Ishikawa (cell line): Measurements from ENCODE around the gene DCANP1.

Experiments
- CEBPB ChIP-seq: IDR thresholded peaks from 2 replicates; pipeline ENCODE4 v1.6.1; 2012
- CREB1 ChIP-seq: IDR thresholded peaks from 2 replicates; pipeline ENCODE4 v1.6.1; 2012; ENCODE audit warnings: low read depth
- EGR1 ChIP-seq: IDR thresholded peaks from 2 replicates; pipeline ENCODE4 v1.6.1; 2012
- EP300 ChIP-seq: IDR thresholded peaks from 2 replicates; pipeline ENCODE4 v1.6.1; 2012; ENCODE audit warnings: borderline replicate concordance
- FOXM1 ChIP-seq: IDR thresholded peaks from 2 replicates; pipeline ENCODE4 v1.6.1; 2012; ENCODE audit warnings: low read depth, borderline replicate concordance
- MAX ChIP-seq: IDR thresholded peaks from 2 replicates; pipeline ENCODE4 v1.6.1; 2012
- NFIC ChIP-seq: IDR thresholded peaks from 2 replicates; pipeline ENCODE4 v1.6.1; 2012
- RAD21 ChIP-seq: IDR thresholded peaks from 2 replicates; pipeline ENCODE4 v1.6.1; 2012; ENCODE audit warnings: low read depth
- REST ChIP-seq: IDR thresholded peaks from 2 replicates; pipeline ENCODE4 v1.6.1; 2012; ENCODE audit warnings: low read depth, mild to moderate bottlenecking
- TAF1 ChIP-seq: IDR thresholded peaks from 2 replicates; pipeline ENCODE4 v1.6.1; 2012; ENCODE audit warnings: low read depth, mild to moderate bottlenecking
- TCF12 ChIP-seq: IDR thresholded peaks from 2 replicates; pipeline ENCODE4 v1.6.1; 2012; ENCODE audit warnings: low read depth
- TEAD4 ChIP-seq: IDR thresholded peaks from 2 replicates; pipeline ENCODE4 v1.6.1; 2012
- USF1 ChIP-seq: IDR thresholded peaks from 2 replicates; pipeline ENCODE4 v1.6.1; 2012
- YY1 ChIP-seq: IDR thresholded peaks from 2 replicates; pipeline ENCODE4 v1.6.1; 2012; ENCODE audit warnings: low read depth
- ZBTB7A ChIP-seq: IDR thresholded peaks from 2 replicates; pipeline ENCODE4 v1.6.1; 2012; ENCODE audit warnings: low read depth

The DCANP1 gene

DNA sequence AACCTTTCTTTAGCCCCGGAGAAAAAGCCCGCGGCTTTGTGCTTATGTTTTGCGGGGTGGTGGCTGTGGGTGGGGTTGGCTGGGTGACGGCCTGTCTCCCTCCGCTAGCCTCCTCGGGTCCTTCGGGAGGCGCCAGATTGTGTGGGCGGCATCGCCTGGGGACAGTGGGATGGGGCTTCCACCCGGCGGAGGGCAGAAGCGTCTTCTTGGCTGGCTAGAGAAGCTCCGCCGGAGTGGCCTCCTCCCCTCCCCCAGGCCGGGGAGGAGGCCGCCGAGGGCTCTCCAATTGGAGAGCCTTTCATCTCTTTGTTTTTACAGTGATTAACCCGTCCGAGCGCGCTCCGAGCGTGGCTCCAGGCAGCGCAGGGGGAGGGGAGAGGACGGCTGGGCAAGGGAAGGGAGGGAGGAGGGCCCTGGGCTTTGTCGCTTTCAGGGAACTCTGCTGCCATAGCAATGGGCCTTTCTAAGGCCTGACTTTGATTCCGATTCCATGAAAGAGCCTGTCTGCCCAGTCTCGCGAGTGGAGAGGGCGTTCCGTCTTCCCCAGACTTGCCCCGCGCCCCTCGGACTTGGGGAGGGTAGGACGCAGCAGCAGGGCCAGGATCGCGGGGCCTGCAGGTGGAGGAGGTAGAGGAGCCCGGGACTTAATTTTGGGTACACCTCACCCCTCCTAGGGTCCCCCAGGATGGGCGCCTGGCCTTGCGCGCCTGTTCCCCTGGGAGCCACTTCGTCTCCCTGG, 41.7 kb upstream of the DCANP1 start:
- no peak for TF ChIP-seq NFIC
- no peak for TF ChIP-seq USF1
- TF ChIP-seq ZBTB7A: no peak
- no peak for TF ChIP-seq CEBPB
- no peak for TF ChIP-seq REST
- TF ChIP-seq EGR1: no peak
- no peak for TF ChIP-seq MAX
- no peak for TF ChIP-seq YY1
- TF ChIP-seq CREB1: no peak
- TF ChIP-seq TAF1: no peak
- TF ChIP-seq RAD21: no peak
- TF ChIP-seq TCF12: no peak
- no peak for TF ChIP-seq EP300
- no peak for TF ChIP-seq TEAD4
- TF ChIP-seq FOXM1: no peak

GRCh38 chr5:135487839-135488514, 40.8 kb upstream of the DCANP1 start:
- TF ChIP-seq RAD21: no peak
- TF ChIP-seq TEAD4: no peak
- no peak for TF ChIP-seq EP300
- TF ChIP-seq ZBTB7A: no peak
- no peak for TF ChIP-seq USF1
- no peak for TF ChIP-seq EGR1

- TF ChIP-seq EP300 (no peak), ZBTB7A (no peak), TAF1 (no peak), EGR1 (no peak), REST (no peak), TCF12 (no peak), CEBPB (no peak), CREB1 (no peak)
Observed at GRCh38 chr5:135487037-135487395, 39.9 kb upstream of the DCANP1 start.

- no peak for TF ChIP-seq TAF1
- no peak for TF ChIP-seq NFIC
- no peak for TF ChIP-seq CEBPB
- no peak for TF ChIP-seq RAD21
- TF ChIP-seq TEAD4: no peak
- no peak for TF ChIP-seq MAX
- TF ChIP-seq EGR1: no peak
- no peak for TF ChIP-seq USF1
- TF ChIP-seq TCF12: no peak
- no peak for TF ChIP-seq ZBTB7A
- TF ChIP-seq YY1: no peak
- TF ChIP-seq FOXM1: no peak
- TF ChIP-seq CREB1: no peak
- TF ChIP-seq EP300: no peak
Observed at GRCh38 chr5:135486131-135487036, 39.2 kb upstream of the DCANP1 start.

DNA sequence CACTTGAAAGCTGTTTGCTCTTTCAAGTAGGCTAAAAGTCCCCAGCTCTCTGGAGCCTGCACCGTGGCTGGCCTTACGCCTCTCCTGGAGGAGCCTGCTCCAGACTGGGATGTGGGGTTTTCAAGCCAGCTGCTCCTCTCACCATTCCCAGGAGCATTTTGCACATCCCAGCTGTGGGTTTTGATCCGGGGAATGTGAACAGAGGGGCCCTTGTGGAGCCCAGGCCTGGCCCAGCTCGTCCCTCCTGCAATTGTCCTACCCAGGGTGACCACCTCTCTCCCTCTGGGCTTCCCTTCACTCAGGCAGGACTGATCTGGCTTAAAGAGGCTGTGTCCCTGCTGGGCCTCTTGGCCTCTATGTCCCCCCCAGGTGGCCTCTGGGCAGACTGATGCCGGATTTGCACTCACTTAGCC, 37.5 kb upstream of the DCANP1 start:
- TF ChIP-seq RAD21 (no peak), EP300 (no peak), TCF12 (no peak), YY1 (no peak), NFIC (no peak), CEBPB (no peak), USF1 (no peak), FOXM1 (no peak), REST (no peak), ZBTB7A (no peak), TAF1 (no peak), CREB1 (no peak), MAX (no peak), TEAD4 (no peak), EGR1 (no peak)
